ENCODE results near the gene CTAG1A. TPM values are rescaled to one million over a fixed set of nuclear protein-coding genes. Genes with fewer than 3 reads are reported as not detected.
A peak's percentile ranks its signal among the peaks of the same experiment; 100 is the strongest.

CTAG1A gene
- total and polyA plus RNA-seq, 9 of the 15 experiments (the other 6 are each of a cell fraction or from before 2014, with no cell fraction given), result 0.32 TPM; not detected in 8

DNA sequence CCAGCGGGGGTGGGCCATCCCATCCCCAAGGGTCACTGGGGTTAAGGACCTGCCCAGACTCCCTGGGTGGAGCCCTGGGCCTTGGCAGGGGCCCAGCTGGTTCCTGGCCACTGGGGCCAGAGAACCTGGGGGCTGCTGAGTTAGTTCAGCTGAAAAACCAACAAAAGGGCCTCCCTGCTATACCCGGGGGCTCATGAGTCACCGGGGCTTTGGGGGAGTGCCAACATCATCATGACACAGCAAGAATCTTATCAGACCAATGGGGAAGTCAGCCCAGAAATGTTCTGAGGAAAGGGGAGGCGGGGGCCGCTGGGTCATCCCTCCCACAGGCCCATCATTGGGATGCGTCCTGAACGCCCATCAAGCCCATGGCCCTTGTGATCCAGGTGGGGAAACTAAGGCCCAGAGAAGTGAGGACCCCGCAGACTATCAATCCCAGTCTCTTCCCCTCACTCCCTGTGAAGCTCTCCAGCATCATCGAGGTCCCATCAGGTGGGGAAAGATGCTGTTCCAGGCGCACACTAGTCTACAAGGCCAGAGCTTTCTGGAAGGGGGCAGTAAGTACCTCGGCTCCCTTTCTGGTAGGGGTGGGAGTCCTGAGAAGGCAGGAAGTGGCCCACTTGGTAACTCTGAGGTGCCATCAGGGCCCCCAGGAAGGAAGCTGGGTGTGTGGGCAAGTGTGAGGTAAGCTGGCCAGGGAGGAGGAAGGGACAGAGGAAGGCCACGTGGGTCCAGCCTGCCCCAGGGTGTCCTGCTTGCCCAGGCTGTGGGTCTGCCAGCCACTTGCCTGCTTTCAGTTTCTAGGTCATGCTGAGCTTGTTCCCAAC, 42.8 kb upstream of the CTAG1A start (continued):
- TF ChIP-seq KDM1A (IDR thresholded peaks at IDR 0.05) (no peak), NR2F6 (CRISPR knock-in tag; IDR thresholded peaks at IDR 0.05) (no peak), ELF1 (tag; IDR thresholded peaks at IDR 0.05) (peak; percentile 56; the same call in 1 of the 2 replicates), SUPT5H (IDR thresholded peaks at IDR 0.05) (peak; percentile 6), PRPF4 (IDR thresholded peaks at IDR 0.05; ENCODE audit: insufficient read depth, low read depth, low read length, poor library complexity, severe bottlenecking) (no peak), SAFB (IDR thresholded peaks at IDR 0.05; ENCODE audit: borderline replicate concordance, low read depth, low read length) (no peak), PHF8 (IDR thresholded peaks at IDR 0.05; ENCODE audit: borderline replicate concordance, low read length) (peak; percentile 33; the same call in 1 of the 2 replicates), ZNF184 (CRISPR knock-in tag; IDR thresholded peaks at IDR 0.05) (no peak), TAF1 (IDR thresholded peaks at IDR 0.05; ENCODE audit: control insufficient read depth, extremely low read depth, insufficient read depth, low read length, severe bottlenecking) (no peak), CREB1 (IDR thresholded peaks at IDR 0.05) (peak; percentile 44; the same call in 1 of the 2 replicates), CREB1 (CRISPR knock-in tag; IDR thresholded peaks at IDR 0.05) (peak; percentile 65; the same call in 1 of the 2 replicates), FIP1L1 (IDR thresholded peaks at IDR 0.05; ENCODE audit: low read depth, low read length, poor library complexity, severe bottlenecking) (no peak), ZNF707 (CRISPR knock-in tag; conservative IDR thresholded peaks at IDR 0.05) (no peak), SRSF7 (optimal IDR thresholded peaks at IDR 0.05; ENCODE audit: low read depth, low read length) (no peak), TOE1 (IDR thresholded peaks at IDR 0.05; ENCODE audit: borderline replicate concordance) (0 out of 2 replicates have a peak, but pooled peaks have one; percentile 22), TOE1 (CRISPR knock-in tag; IDR thresholded peaks at IDR 0.05; ENCODE audit: borderline replicate concordance, low read depth) (no peak), PRMT5 (CRISPR knock-in tag; IDR thresholded peaks at IDR 0.05) (no peak), C11orf30 (IDR thresholded peaks at IDR 0.05; ENCODE audit: low read depth) (no peak), NFE2 (IDR thresholded peaks at IDR 0.05; ENCODE audit: low read depth) (peak; percentile 99)
- TF ChIP-seq, protein P1, sequence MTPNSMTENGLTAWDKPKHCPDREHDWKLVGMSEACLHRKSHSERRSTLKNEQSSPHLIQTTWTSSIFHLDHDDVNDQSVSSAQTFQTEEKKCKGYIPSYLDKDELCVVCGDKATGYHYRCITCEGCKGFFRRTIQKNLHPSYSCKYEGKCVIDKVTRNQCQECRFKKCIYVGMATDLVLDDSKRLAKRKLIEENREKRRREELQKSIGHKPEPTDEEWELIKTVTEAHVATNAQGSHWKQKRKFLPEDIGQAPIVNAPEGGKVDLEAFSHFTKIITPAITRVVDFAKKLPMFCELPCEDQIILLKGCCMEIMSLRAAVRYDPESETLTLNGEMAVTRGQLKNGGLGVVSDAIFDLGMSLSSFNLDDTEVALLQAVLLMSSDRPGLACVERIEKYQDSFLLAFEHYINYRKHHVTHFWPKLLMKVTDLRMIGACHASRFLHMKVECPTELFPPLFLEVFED (CRISPR knock-in tag; conservative IDR thresholded peaks at IDR 0.05), result no peak
- TF ChIP-seq, protein P2, sequence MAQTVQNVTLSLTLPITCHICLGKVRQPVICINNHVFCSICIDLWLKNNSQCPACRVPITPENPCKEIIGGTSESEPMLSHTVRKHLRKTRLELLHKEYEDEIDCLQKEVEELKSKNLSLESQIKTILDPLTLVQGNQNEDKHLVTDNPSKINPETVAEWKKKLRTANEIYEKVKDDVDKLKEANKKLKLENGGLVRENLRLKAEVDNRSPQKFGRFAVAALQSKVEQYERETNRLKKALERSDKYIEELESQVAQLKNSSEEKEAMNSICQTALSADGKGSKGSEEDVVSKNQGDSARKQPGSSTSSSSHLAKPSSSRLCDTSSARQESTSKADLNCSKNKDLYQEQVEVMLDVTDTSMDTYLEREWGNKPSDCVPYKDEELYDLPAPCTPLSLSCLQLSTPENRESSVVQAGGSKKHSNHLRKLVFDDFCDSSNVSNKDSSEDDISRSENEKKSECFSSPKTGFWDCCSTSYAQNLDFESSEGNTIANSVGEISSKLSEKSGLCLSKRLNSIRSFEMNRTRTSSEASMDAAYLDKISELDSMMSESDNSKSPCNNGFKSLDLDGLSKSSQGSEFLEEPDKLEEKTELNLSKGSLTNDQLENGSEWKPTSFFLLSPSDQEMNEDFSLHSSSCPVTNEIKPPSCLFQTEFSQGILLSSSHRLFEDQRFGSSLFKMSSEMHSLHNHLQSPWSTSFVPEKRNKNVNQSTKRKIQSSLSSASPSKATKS (CRISPR knock-in tag; IDR thresholded peaks at IDR 0.05), result no peak
- TF ChIP-seq, protein P3, sequence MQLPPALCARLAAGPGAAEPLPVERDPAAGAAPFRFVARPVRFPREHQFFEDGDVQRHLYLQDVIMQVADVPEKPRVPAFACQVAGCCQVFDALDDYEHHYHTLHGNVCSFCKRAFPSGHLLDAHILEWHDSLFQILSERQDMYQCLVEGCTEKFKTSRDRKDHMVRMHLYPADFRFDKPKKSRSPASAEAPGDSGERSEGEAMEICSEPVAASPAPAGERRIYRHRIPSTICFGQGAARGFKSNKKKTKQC (CRISPR knock-in tag; IDR thresholded peaks at IDR 0.05), result no peak
- TF ChIP-seq, protein P4, sequence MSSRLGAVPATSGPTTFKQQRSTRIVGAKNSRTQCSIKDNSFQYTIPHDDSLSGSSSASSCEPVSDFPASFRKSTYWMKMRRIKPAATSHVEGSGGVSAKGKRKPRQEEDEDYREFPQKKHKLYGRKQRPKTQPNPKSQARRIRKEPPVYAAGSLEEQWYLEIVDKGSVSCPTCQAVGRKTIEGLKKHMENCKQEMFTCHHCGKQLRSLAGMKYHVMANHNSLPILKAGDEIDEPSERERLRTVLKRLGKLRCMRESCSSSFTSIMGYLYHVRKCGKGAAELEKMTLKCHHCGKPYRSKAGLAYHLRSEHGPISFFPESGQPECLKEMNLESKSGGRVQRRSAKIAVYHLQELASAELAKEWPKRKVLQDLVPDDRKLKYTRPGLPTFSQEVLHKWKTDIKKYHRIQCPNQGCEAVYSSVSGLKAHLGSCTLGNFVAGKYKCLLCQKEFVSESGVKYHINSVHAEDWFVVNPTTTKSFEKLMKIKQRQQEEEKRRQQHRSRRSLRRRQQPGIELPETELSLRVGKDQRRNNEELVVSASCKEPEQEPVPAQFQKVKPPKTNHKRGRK (tag; IDR thresholded peaks at IDR 0.05), result no peak
